ENCODE results near the gene KIAA2012.

KIAA2012 gene

GRCh38 chr2:202072737-202073401 lies at the start of gene KIAA2012:
Gene KIAA2012 (plus strand): TSS chr2:202073255. CDS start chr2:202073628, 373 bp downstream.
- no peak for DNase-seq (ENCODE audit: low read depth)

GRCh38 chr2:202023904-202024266 lies 49.2 kb upstream of the KIAA2012 start:
- DNase-seq (ENCODE audit: low read depth) = no peak

- DNase-seq (ENCODE audit: low read depth) = no peak
Observed at GRCh38 chr2:202024871-202025270, 48.2 kb upstream of the KIAA2012 start.

- no peak for DNase-seq (ENCODE audit: low read depth)
Observed at GRCh38 chr2:202025816-202026215, 47.2 kb upstream of the KIAA2012 start.

GRCh38 chr2:202026507-202026906 lies 46.5 kb upstream of the KIAA2012 start:
- no peak for DNase-seq (ENCODE audit: low read depth)

- no peak for DNase-seq (ENCODE audit: low read depth)
Observed at GRCh38 chr2:202030691-202031090, 42.4 kb upstream of the KIAA2012 start.

- no peak for DNase-seq (ENCODE audit: low read depth)
Observed at GRCh38 chr2:202031246-202031951, 41.7 kb upstream of the KIAA2012 start.

GRCh38 chr2:202032846-202033316 lies 40.2 kb upstream of the KIAA2012 start:
- peak; percentile 9 for DNase-seq (ENCODE audit: low read depth)

- DNase-seq (ENCODE audit: low read depth) = peak; percentile 80
Observed at GRCh38 chr2:202033317-202034248, 39.5 kb upstream of the KIAA2012 start, which contains the start of gene FZD7. Gene FZD7 (plus strand): TSS chr2:202033855. CDS start chr2:202034648, 793 bp downstream.

- no peak for DNase-seq (ENCODE audit: low read depth)
Observed at GRCh38 chr2:202034249-202035088, 38.6 kb upstream of the KIAA2012 start.

GRCh38 chr2:202035089-202035940 lies 37.7 kb upstream of the KIAA2012 start:
- DNase-seq (ENCODE audit: low read depth) = no peak

GRCh38 chr2:202035941-202036372 lies 37.1 kb upstream of the KIAA2012 start:
- no peak for DNase-seq (ENCODE audit: low read depth)

- DNase-seq (ENCODE audit: low read depth) = no peak
Observed at GRCh38 chr2:202036601-202037037, 36.4 kb upstream of the KIAA2012 start.

- DNase-seq (ENCODE audit: low read depth) = no peak
Observed at GRCh38 chr2:202037086-202037485, 36.0 kb upstream of the KIAA2012 start.

GRCh38 chr2:202038471-202039277 lies 34.4 kb upstream of the KIAA2012 start:
- no peak for DNase-seq (ENCODE audit: low read depth)

- DNase-seq (ENCODE audit: low read depth) = no peak
Observed at GRCh38 chr2:202039278-202040078, 33.6 kb upstream of the KIAA2012 start.

- no peak for DNase-seq (ENCODE audit: low read depth)
Observed at GRCh38 chr2:202040079-202040844, 32.8 kb upstream of the KIAA2012 start.

- no peak for DNase-seq (ENCODE audit: low read depth)
Observed at GRCh38 chr2:202042444-202042843, 30.6 kb upstream of the KIAA2012 start.

Data from activated T-cell treated with anti-CD3 and anti-CD28 coated beads for 1 hour (primary cell).